ENCODE results near the gene RIN3. TPM values are rescaled to one million over a fixed set of nuclear protein-coding genes. Genes with fewer than 3 reads are reported as not detected.

RIN3 gene
- total and polyA plus RNA-seq, 2 of the 4 experiments (the other 2 are of a cell fraction) = 2.5 to 11.1 TPM

DNA sequence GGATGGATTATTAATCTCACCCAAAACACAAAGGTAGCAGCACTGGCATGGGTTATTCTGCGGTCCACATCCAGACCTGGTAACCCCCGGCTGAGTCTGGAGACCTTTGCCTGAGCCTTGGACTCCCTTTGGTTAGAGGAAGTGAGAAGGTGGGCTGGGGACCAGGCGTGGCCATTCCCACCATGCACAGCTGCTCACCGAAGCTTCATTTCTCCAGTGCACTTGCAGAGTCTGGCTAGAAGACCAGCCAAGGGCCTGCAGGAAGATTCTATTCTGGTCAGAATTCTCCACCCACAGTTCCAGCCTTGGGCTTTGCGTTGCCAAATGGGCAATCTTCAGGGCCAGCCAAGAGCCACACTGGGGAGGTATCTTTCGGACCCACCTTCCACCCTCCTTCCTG is 161.8 kb downstream of the RIN3 start:
- no peak overlapping the region for H3K4me3 ChIP-seq (ENCODE audit: insufficient read depth, low read depth, low read length)
- no TSS peak for BruUV-seq (replicated peaks)
- peaks cover 22% of the 10 kb centered on the region; the same call in 1 of the 2 replicates for H3K36me3 ChIP-seq (ENCODE audit: control insufficient read depth, insufficient read depth, low read length)
- ChIA-PET POLR2A (ENCODE audit: unreplicated experiment) (no interaction called here), CTCF (no interaction called here)
- H3K56ac ChIP-seq (ENCODE audit: extremely low read depth, insufficient read depth, low read length) = no peak overlapping the region
- H3K9me1 ChIP-seq (ENCODE audit: insufficient read depth, low read length) = peaks cover 7% of the 10 kb centered on the region
- no peak overlapping the region for H3K4ac ChIP-seq (ENCODE audit: low read depth, low read length)
- ATAC-seq (ENCODE audit: low read depth) = no peak
- DNase-seq = no peak
- H3K27ac ChIP-seq (ENCODE audit: insufficient read depth, low read length) = no peak overlapping the region
- H3K4me1 ChIP-seq (ENCODE audit: control insufficient read depth, insufficient read depth, low read length) = peaks cover under 1% of the 10 kb centered on the region; the same call in 1 of the 2 replicates
- TF ChIP-seq NFE2L2 (IDR thresholded peaks at IDR 0.05; ENCODE audit: low read depth, low read length) (no peak), MAFK (IDR thresholded peaks at IDR 0.05; ENCODE audit: low read depth, low read length) (no peak), POLR2A (IDR thresholded peaks at IDR 0.05; ENCODE audit: low read depth, low read length) (no peak), SMC3 (IDR thresholded peaks at IDR 0.05; ENCODE audit: low read depth, low read length) (no peak), RAD21 (IDR thresholded peaks at IDR 0.05; ENCODE audit: low read length) (no peak), CEBPB (IDR thresholded peaks at IDR 0.05; ENCODE audit: low read depth, low read length) (no peak), FOS (IDR thresholded peaks at IDR 0.05; ENCODE audit: low read depth, low read length) (no peak), MAZ (IDR thresholded peaks at IDR 0.05; ENCODE audit: borderline replicate concordance, low read depth, low read length) (no peak)
- TF ChIP-seq, protein P1, sequence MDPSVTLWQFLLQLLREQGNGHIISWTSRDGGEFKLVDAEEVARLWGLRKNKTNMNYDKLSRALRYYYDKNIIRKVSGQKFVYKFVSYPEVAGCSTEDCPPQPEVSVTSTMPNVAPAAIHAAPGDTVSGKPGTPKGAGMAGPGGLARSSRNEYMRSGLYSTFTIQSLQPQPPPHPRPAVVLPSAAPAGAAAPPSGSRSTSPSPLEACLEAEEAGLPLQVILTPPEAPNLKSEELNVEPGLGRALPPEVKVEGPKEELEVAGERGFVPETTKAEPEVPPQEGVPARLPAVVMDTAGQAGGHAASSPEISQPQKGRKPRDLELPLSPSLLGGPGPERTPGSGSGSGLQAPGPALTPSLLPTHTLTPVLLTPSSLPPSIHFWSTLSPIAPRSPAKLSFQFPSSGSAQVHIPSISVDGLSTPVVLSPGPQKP (IDR thresholded peaks at IDR 0.05; ENCODE audit: borderline replicate concordance, low read depth, low read length) = no peak
- TF ChIP-seq, protein P2, sequence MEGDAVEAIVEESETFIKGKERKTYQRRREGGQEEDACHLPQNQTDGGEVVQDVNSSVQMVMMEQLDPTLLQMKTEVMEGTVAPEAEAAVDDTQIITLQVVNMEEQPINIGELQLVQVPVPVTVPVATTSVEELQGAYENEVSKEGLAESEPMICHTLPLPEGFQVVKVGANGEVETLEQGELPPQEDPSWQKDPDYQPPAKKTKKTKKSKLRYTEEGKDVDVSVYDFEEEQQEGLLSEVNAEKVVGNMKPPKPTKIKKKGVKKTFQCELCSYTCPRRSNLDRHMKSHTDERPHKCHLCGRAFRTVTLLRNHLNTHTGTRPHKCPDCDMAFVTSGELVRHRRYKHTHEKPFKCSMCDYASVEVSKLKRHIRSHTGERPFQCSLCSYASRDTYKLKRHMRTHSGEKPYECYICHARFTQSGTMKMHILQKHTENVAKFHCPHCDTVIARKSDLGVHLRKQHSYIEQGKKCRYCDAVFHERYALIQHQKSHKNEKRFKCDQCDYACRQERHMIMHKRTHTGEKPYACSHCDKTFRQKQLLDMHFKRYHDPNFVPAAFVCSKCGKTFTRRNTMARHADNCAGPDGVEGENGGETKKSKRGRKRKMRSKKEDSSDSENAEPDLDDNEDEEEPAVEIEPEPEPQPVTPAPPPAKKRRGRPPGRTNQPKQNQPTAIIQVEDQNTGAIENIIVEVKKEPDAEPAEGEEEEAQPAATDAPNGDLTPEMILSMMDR (conservative IDR thresholded peaks at IDR 0.05; ENCODE audit: low read depth, low read length) = no peak
- H3K9me3 ChIP-seq (ENCODE audit: control insufficient read depth, insufficient read depth, low read length) = 0 out of 2 replicates have a peak, but pooled peaks cover 1% of the 10 kb centered on the region
- H3K14ac ChIP-seq (replicated peaks; ENCODE audit: low read depth, low read length) = no peak overlapping the region
- no CpG with 5 or more reads among the region's 6 CpGs for WGBS, 2 experiments (ENCODE audit: extremely low coverage in 2 of 2, insufficient read length in 1 of 2)
- no peak overlapping the region for H2BK15ac ChIP-seq (ENCODE audit: low read depth, low read length)
- no peak overlapping the region for H2AK5ac ChIP-seq (ENCODE audit: low read depth, low read length)
- no peak overlapping the region for H3K23ac ChIP-seq (ENCODE audit: low read depth, low read length)
- dilution Hi-C loops (cut with HindIII; ENCODE audit: low sequenced_read_pairs, unreplicated experiment) = no loop called here
- H2BK120ac ChIP-seq (ENCODE audit: low read depth, low read length) = no peak overlapping the region
- no peak overlapping the region for H2BK20ac ChIP-seq (ENCODE audit: low read depth, low read length)
- H2AFZ ChIP-seq (replicated peaks; ENCODE audit: low read length, poor library complexity) = no peak overlapping the region
- no peaks in the 10 kb centered on the region for H4K20me1 ChIP-seq (ENCODE audit: insufficient read depth, low read length)
- no peak overlapping the region for H4K91ac ChIP-seq (ENCODE audit: insufficient read depth, low read depth, low read length)
- no peak overlapping the region for H4K8ac ChIP-seq (ENCODE audit: low read depth in 2 of 2, low read length in 2 of 2)
- H3K27me3 ChIP-seq (ENCODE audit: control insufficient read depth, insufficient read depth, low read length) = no peaks in the 10 kb centered on the region
- no peak overlapping the region for H3K9ac ChIP-seq (ENCODE audit: low read depth, low read length)
- no peak overlapping the region for H3K4me2 ChIP-seq (ENCODE audit: low read depth, low read length)
- H3K79me1 ChIP-seq (ENCODE audit: low read depth in 1 of 2, low read length in 2 of 2) = peaks cover 3 to 23% of the 10 kb centered on the region in 2 experiments; a peak in 3 of 4 replicates
- in situ Hi-C loops (cut with MboI; ENCODE audit: low sequenced_read_pairs) = no loop called here
- intact Hi-C loops (cut with micrococcal nuclease) = no loop called here
- no peak overlapping the region for H3K18ac ChIP-seq (ENCODE audit: low read depth, low read length)
- no peak overlapping the region for H2AK9ac ChIP-seq (replicated peaks; ENCODE audit: low read depth, low read length, poor library complexity)
- H4K5ac ChIP-seq (ENCODE audit: low read depth, low read length) = no peak overlapping the region
- no peak overlapping the region for H2BK5ac ChIP-seq (ENCODE audit: low read depth, low read length, poor library complexity, severe bottlenecking)
